Measurements from ENCODE around the gene C1orf52.
"Not testable (repeated sequence)": the region's sequence is repeated elsewhere in the genome, so short reads cannot be mapped to it uniquely, and the experiment has no call there.

C1orf52 gene

GRCh38 chr1:85276978-85277639 lies 17.6 kb upstream of the C1orf52 start:
- no peak for DNase-seq

GRCh38 chr1:85276215-85276977 lies 16.9 kb upstream of the C1orf52 start, which contains the start of gene BCL10:
Gene BCL10, minus strand, starts transcription at chr1:85276632. Its CDS starts 280 bp downstream, at chr1:85276352.
- peak; percentile 86 to 95 for DNase-seq

- no peak for DNase-seq
These were observed 16.3 kb upstream of the C1orf52 start for GRCh38 chr1:85275701-85276214.

GRCh38 chr1:85274969-85275453 lies 15.5 kb upstream of the C1orf52 start:
- DNase-seq = no peak

- DNase-seq = no peak
These were observed 13.9 kb upstream of the C1orf52 start for GRCh38 chr1:85273397-85273796.

GRCh38 chr1:85268801-85269585 lies 9.5 kb upstream of the C1orf52 start:
- DNase-seq = no peak

- no peak for DNase-seq
These were observed 7.9 kb upstream of the C1orf52 start for GRCh38 chr1:85267313-85267712.

GRCh38 chr1:85264150-85264549 lies 4.7 kb upstream of the C1orf52 start:
- DNase-seq = no peak

GRCh38 chr1:85262985-85263384 lies 3.5 kb upstream of the C1orf52 start:
- no peak for DNase-seq

- DNase-seq = no peak
These were observed 431 bp upstream of the C1orf52 start for GRCh38 chr1:85259912-85260274.

- DNase-seq = no peak
These were observed 835 bp downstream of the C1orf52 start for GRCh38 chr1:85258536-85259117.

GRCh38 chr1:85249042-85249441 lies 10.4 kb downstream of the C1orf52 start:
- DNase-seq = not testable (repeated sequence)

- no peak for DNase-seq
These were observed 13.6 kb downstream of the C1orf52 start for GRCh38 chr1:85245891-85246290.

GRCh38 chr1:85245456-85245855 lies 14.0 kb downstream of the C1orf52 start:
- no peak for DNase-seq

- DNase-seq = no peak
These were observed 15.0 kb downstream of the C1orf52 start for GRCh38 chr1:85244271-85245061.

- no peak for DNase-seq
These were observed 16.1 kb downstream of the C1orf52 start for GRCh38 chr1:85243372-85243771.

GRCh38 chr1:85240643-85241042 lies 18.8 kb downstream of the C1orf52 start:
- no peak for DNase-seq

GRCh38 chr1:85240174-85240601 lies 19.3 kb downstream of the C1orf52 start:
- DNase-seq = no peak

GRCh38 chr1:85237613-85238012 lies 21.8 kb downstream of the C1orf52 start:
- no peak for DNase-seq

GRCh38 chr1:85230305-85230977 lies 29.0 kb downstream of the C1orf52 start:
- no peak for DNase-seq

GRCh38 chr1:85229574-85230097 lies 29.8 kb downstream of the C1orf52 start:
- DNase-seq = peak; percentile 40 to 59
